Mesendoderm (in vitro differentiated cells): ENCODE measurements around the gene CABCOCO1.
"Not testable (repeated sequence)": the region's sequence is repeated elsewhere in the genome, so short reads cannot be mapped to it uniquely, and the experiment has no call there.

Experiments used
- DNase-seq: peaks from one replicate; pipeline ENCODE4 v3.0.0; 2013
- H2AK5ac ChIP-seq: 2 replicates; pipeline ENCODE4 v1.6.1; 2013; ENCODE audit warnings: low read length, inconsistent platforms
- H2BK120ac ChIP-seq: 2 replicates; pipeline ENCODE4 v1.6.1; 2013; ENCODE audit warnings: low read depth, mild to moderate bottlenecking, low read length, moderate library complexity, mixed read lengths
- H2BK15ac ChIP-seq: replicated peaks from 2 replicates; pipeline ENCODE4 v1.6.1; 2013; ENCODE audit warnings: low read depth, mild to moderate bottlenecking, moderate library complexity
- H2BK5ac ChIP-seq: 2 replicates; pipeline ENCODE4 v1.6.1; 2013; ENCODE audit warnings: low read length, inconsistent platforms
- H3K18ac ChIP-seq: 2 replicates; pipeline ENCODE4 v1.6.1; 2013; ENCODE audit warnings: mild to moderate bottlenecking, low read length, mixed read lengths
- H3K23ac ChIP-seq: one replicate; pipeline ENCODE4 v1.6.1; 2013; ENCODE audit warnings: low read length
- H3K27ac ChIP-seq: 2 replicates; pipeline ENCODE4 v1.5.1; 2013; ENCODE audit warnings: low read depth, mild to moderate bottlenecking, inconsistent platforms, low read length, moderate library complexity
- H3K27me3 ChIP-seq: 2 replicates; pipeline ENCODE4 v1.6.1; 2013; ENCODE audit warnings: low read length, control low read depth, mild to moderate bottlenecking, inconsistent platforms; ENCODE audit not compliant: insufficient read depth, poor library complexity
- H3K36me3 ChIP-seq: 2 replicates; pipeline ENCODE4 v1.6.1; 2013; ENCODE audit warnings: low read length, inconsistent platforms; ENCODE audit not compliant: control insufficient read depth, insufficient read depth
- H3K4ac ChIP-seq: one replicate; pipeline ENCODE4 v1.6.1; 2013; ENCODE audit warnings: low read depth, mild to moderate bottlenecking, low read length, moderate library complexity
- H3K4me1 ChIP-seq: 2 replicates; pipeline ENCODE4 v1.6.1; 2013; ENCODE audit warnings: low read depth, low read length, inconsistent platforms; ENCODE audit not compliant: control insufficient read depth
- H3K4me2 ChIP-seq: 2 replicates; pipeline ENCODE4 v1.6.1; 2013; ENCODE audit warnings: low read length
- H3K4me3 ChIP-seq: 2 replicates; pipeline ENCODE4 v1.5.1; 2013; ENCODE audit warnings: mild to moderate bottlenecking, low read length
- H3K56ac ChIP-seq: one replicate; pipeline ENCODE4 v1.6.1; 2013; ENCODE audit warnings: low read length
- H3K79me1 ChIP-seq: 2 replicates; pipeline ENCODE4 v1.6.1; 2013; ENCODE audit warnings: low read length, inconsistent platforms
- H3K79me2 ChIP-seq: 2 replicates; pipeline ENCODE4 v1.6.1; 2013; ENCODE audit warnings: mild to moderate bottlenecking, low read length; ENCODE audit not compliant: control insufficient read depth, insufficient read depth
- H3K9ac ChIP-seq: 2 replicates; pipeline ENCODE4 v1.6.1; 2013; ENCODE audit warnings: low read length, inconsistent platforms
- H4K5ac ChIP-seq: one replicate; pipeline ENCODE4 v1.6.1; 2013; ENCODE audit warnings: low read length
- H4K8ac ChIP-seq: one replicate; pipeline ENCODE4 v1.6.1; 2013; ENCODE audit warnings: low read depth, mild to moderate bottlenecking, control low read depth, low read length, moderate library complexity
- WGBS: extraction: QIAGEN DNeasy Blood & Tissue Kit; methylation state at CpG from one replicate; pipeline ENCODE4 v1.1.7; 2013; ENCODE audit warnings: low lambda C conversion rate, missing lambda C conversion rate; ENCODE audit not compliant: insufficient coverage; ENCODE audit errors: extremely low coverage; 5-methylcytosine and 5-hydroxymethylcytosine counted together

Gene CABCOCO1

DNA sequence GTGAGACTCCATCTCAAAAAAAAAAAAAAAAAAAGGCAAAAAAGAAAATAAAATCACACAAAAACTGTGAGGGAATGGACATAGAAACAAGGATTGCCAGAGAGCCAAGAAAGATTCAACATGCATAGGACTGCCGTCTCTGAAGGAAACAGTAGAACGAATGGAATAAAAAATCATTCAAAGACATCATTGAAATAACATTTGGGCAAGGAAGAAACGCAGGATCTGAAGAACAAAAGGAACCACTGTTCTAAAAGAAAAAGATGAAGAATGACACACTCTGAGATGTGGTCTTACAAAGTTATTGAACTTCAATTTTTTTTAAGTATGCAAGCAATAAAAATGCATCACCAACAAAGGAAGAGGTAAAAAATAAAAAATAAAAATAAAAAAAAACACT lies 57.2 kb downstream of the CABCOCO1 start:
- Histone ChIP-seq H3K79me1 (no peaks in the 10 kb centered on the region), H3K23ac (no peak overlapping the region), H4K5ac (no peak overlapping the region), H3K36me3 (no peaks in the 10 kb centered on the region), H3K56ac (no peak overlapping the region), H2BK120ac (no peak overlapping the region), H3K27ac (no peak overlapping the region), H2AK5ac (no peak overlapping the region), H3K9ac (no peak overlapping the region), H3K27me3 (no peaks in the 10 kb centered on the region), H3K18ac (no peak overlapping the region), H2BK5ac (no peak overlapping the region), H2BK15ac (no peak overlapping the region), H4K8ac (no peak overlapping the region), H3K4ac (no peak overlapping the region), H3K4me1 (no peaks in the 10 kb centered on the region), H3K4me2 (no peak overlapping the region), H3K79me2 (no peaks in the 10 kb centered on the region), H3K4me3 (no peak overlapping the region)
- DNase-seq: no peak
- no CpG with 5 or more reads among the region's 3 CpGs for WGBS

DNA sequence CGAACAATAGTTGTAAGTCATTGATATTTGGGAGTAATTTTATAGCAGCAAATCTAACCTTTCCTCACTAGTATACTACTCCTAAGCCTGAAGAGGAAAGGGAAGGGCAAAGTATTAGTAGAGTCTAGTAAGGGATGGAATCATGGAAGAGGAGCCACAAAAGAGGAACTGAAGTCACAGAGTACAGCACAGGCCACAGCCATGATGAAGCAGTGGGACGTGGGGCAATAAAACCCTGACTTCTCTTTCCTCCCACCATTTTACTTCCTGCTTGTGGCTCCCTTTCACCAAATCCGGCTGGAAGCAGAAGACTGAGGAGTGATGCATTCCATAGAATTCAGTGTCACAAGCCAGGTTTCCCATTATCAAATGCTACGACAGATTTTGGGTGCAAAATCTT lies 58.7 kb downstream of the CABCOCO1 start:
- Histone ChIP-seq H3K79me1 (no peaks in the 10 kb centered on the region), H3K27ac (no peak overlapping the region), H2BK120ac (no peak overlapping the region), H3K18ac (no peak overlapping the region), H2AK5ac (no peak overlapping the region), H3K27me3 (no peaks in the 10 kb centered on the region), H3K23ac (no peak overlapping the region), H3K4me1 (no peaks in the 10 kb centered on the region), H3K36me3 (no peaks in the 10 kb centered on the region), H3K4ac (no peak overlapping the region), H2BK15ac (no peak overlapping the region), H4K8ac (no peak overlapping the region), H4K5ac (no peak overlapping the region), H3K4me2 (no peak overlapping the region), H3K9ac (no peak overlapping the region), H2BK5ac (no peak overlapping the region), H3K4me3 (no peak overlapping the region), H3K79me2 (no peaks in the 10 kb centered on the region), H3K56ac (no peak overlapping the region)
- no peak for DNase-seq
- whole genome bisulfite sequencing: no CpG with 5 or more reads among the region's 4 CpGs

DNA sequence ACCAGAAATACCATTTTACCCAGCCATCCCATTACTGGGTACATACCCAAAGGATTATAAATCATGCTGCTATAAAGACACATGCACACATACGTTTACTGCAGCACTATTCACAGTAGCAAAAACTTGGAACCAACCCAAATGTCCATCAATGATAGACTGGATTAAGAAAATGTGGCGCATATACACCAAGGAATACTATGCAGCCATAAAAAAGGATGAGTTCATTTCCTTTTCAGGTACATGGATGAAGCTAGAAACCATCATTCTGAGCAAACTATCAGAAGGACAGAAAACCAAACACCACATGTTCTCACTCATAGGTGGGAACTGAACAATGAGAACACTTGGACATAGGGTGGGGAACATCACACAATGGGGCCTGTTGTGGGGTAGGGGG lies 62.5 kb downstream of the CABCOCO1 start:
- H3K23ac ChIP-seq, H3K36me3 ChIP-seq, H4K5ac ChIP-seq, H3K4me1 ChIP-seq, H3K27ac ChIP-seq, H3K79me1 ChIP-seq, H2BK120ac ChIP-seq, H2BK15ac ChIP-seq, H4K8ac ChIP-seq, H3K9ac ChIP-seq, H3K56ac ChIP-seq, H3K18ac ChIP-seq, H3K4me3 ChIP-seq, H3K4me2 ChIP-seq, H3K79me2 ChIP-seq, H3K4ac ChIP-seq, H2AK5ac ChIP-seq, H3K27me3 ChIP-seq, DNase-seq, H2BK5ac ChIP-seq: not testable (repeated sequence)
- WGBS: no CpG with 5 or more reads among the region's 2 CpGs

DNA sequence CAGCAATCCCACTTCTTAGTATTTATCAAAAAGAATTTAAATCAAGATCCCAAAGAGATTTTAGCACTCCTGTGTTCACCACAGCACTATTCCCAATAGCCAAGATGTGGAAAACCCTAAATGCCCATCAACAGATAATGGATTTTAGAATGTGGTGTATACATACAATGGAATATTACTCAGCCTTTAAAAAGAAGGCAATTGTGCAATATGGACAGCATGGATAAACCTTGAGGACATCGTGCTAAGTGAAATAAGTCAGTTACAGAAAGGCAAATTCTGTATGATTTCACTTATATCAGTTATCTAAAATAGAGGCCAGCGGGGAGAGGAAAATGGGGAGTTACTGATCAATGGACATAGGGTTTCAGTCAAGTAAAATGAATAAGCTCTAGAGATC lies 66.9 kb downstream of the CABCOCO1 start:
- Histone ChIP-seq H3K27me3 (no peaks in the 10 kb centered on the region), H2BK15ac (no peak overlapping the region), H3K4me1 (no peaks in the 10 kb centered on the region), H2BK5ac (no peak overlapping the region), H3K56ac (no peak overlapping the region), H4K5ac (no peak overlapping the region), H3K18ac (no peak overlapping the region), H3K23ac (no peak overlapping the region), H3K79me2 (no peaks in the 10 kb centered on the region), H3K4me2 (no peak overlapping the region), H4K8ac (no peak overlapping the region), H3K27ac (no peak overlapping the region), H2BK120ac (no peak overlapping the region), H3K4me3 (no peak overlapping the region), H3K79me1 (no peaks in the 10 kb centered on the region), H3K9ac (no peak overlapping the region), H3K36me3 (no peaks in the 10 kb centered on the region), H2AK5ac (no peak overlapping the region), H3K4ac (no peak overlapping the region)
- DNase-seq: no peak
- no CpG with 5 or more reads among the region's 2 CpGs for WGBS

DNA sequence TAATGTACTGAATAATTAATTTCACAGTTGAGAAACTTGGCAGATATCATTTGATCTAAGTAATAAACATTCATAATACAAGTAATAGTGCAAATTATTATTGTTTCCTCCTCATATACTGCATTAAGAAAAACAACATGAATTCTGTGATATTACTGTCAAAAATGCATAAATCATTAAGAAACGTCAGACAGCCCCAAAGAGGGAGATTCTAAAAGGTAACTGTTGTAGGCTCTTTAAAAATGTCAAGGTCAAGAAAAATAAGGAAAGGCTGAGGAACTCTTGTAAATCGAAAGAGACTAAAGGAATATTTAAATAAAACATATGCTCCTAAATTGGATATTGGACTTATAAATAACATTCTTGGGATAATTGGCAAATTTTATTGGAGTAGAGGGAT lies 67.9 kb downstream of the CABCOCO1 start:
- WGBS: no CpG with 5 or more reads among the region's 2 CpGs
- H3K4me3 ChIP-seq: no peak overlapping the region
- DNase-seq: no peak
- no peak overlapping the region for H3K23ac ChIP-seq
- H3K4ac ChIP-seq: no peak overlapping the region
- no peaks in the 10 kb centered on the region for H3K27me3 ChIP-seq
- H4K5ac ChIP-seq: no peak overlapping the region
- H3K27ac ChIP-seq: no peak overlapping the region
- H2BK15ac ChIP-seq: no peak overlapping the region
- no peaks in the 10 kb centered on the region for H3K79me1 ChIP-seq
- no peak overlapping the region for H2BK120ac ChIP-seq
- no peak overlapping the region for H3K9ac ChIP-seq
- no peak overlapping the region for H3K56ac ChIP-seq
- H3K79me2 ChIP-seq: no peaks in the 10 kb centered on the region
- no peaks in the 10 kb centered on the region for H3K4me1 ChIP-seq
- H3K4me2 ChIP-seq: no peak overlapping the region
- H3K36me3 ChIP-seq: no peaks in the 10 kb centered on the region
- H3K18ac ChIP-seq: no peak overlapping the region
- no peak overlapping the region for H2BK5ac ChIP-seq
- no peak overlapping the region for H4K8ac ChIP-seq
- H2AK5ac ChIP-seq: no peak overlapping the region

DNA sequence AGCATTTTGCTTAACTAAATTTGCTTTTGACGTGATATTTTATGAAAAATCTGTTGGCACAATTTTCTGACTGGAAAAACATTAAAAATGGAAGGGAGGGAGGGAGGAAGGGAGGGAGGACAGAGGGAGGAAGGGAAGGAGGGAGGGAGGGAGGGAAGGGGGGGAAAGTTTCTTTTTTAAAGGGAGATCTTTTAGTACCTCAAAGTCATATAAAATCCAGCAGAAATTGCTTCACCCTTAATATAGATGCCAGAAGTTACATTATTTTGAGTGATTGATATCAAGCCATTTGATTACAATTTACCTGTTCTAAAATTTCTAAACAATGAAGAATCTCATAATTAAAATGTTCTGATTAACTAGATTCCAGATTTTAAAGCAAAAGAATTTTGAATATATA lies 68.9 kb downstream of the CABCOCO1 start:
- Histone ChIP-seq H4K8ac (no peak overlapping the region), H3K4ac (no peak overlapping the region), H3K27me3 (no peaks in the 10 kb centered on the region), H2AK5ac (no peak overlapping the region), H3K36me3 (no peaks in the 10 kb centered on the region), H3K56ac (no peak overlapping the region), H2BK120ac (no peak overlapping the region), H3K4me3 (no peak overlapping the region), H3K4me2 (no peak overlapping the region), H3K79me1 (no peaks in the 10 kb centered on the region), H3K23ac (no peak overlapping the region), H3K4me1 (no peaks in the 10 kb centered on the region), H3K79me2 (no peaks in the 10 kb centered on the region), H3K27ac (no peak overlapping the region), H2BK15ac (no peak overlapping the region), H3K18ac (no peak overlapping the region), H3K9ac (no peak overlapping the region), H4K5ac (no peak overlapping the region), H2BK5ac (no peak overlapping the region)
- no peak for DNase-seq
- no CpG with 5 or more reads among the region's 1 CpG for WGBS
